ENCODE data around the gene PPP4C. TPM values are rescaled to one million over a fixed set of nuclear protein-coding genes. Genes with fewer than 3 reads are reported as not detected.

PPP4C gene
- total and polyA plus RNA-seq, 3 donors from 2014 or later, result 82.1 to 154 (median 109) TPM

DNA sequence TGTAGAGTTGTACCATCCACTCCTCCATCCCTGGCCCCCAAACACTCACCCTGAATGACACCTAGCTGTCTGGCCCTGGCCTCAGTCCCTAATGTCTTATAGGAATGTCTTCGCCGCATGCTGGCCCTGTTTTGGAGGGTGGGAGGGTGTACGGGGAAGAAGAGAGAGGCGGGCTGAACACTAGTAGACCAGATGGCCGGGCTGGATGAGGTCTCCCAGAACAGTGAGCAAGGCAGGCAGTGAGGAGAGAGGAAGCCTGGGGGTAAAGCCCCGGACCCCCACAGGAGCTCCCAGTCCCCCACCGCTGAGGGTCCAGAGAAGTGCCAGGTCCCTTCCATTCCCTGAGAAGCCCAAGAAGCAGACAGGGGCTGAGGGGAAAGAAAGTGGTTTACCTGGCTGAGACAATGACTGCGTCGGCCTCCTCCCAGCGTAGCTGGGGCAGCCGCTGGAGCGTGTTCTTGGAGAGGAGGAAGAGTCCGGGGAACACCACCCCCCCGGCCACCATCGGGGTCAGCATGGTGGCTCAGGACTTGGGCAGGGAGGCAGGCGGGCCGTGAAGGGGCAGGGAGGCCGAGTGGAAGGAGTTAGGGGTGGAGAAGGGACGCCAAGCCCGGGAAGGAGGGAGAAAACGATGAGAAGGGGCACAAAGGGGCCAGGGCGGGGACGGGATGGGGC is 45.6 kb upstream of the PPP4C start:
- WGBS, 2 donors, result 53 to 58% methylated on average over 20 to 23 of the region's 23 CpGs
- no peak for DNase-seq
- H3K4me3 ChIP-seq, result no peak overlapping the region
- TF ChIP-seq POLR2A (IDR thresholded peaks at IDR 0.05), result no peak
- TF ChIP-seq, protein P1, sequence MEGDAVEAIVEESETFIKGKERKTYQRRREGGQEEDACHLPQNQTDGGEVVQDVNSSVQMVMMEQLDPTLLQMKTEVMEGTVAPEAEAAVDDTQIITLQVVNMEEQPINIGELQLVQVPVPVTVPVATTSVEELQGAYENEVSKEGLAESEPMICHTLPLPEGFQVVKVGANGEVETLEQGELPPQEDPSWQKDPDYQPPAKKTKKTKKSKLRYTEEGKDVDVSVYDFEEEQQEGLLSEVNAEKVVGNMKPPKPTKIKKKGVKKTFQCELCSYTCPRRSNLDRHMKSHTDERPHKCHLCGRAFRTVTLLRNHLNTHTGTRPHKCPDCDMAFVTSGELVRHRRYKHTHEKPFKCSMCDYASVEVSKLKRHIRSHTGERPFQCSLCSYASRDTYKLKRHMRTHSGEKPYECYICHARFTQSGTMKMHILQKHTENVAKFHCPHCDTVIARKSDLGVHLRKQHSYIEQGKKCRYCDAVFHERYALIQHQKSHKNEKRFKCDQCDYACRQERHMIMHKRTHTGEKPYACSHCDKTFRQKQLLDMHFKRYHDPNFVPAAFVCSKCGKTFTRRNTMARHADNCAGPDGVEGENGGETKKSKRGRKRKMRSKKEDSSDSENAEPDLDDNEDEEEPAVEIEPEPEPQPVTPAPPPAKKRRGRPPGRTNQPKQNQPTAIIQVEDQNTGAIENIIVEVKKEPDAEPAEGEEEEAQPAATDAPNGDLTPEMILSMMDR (IDR thresholded peaks at IDR 0.05), result no peak
- intact Hi-C loops (cut with DNase I; ENCODE audit: low total_unique reads), result no loop called here
- H3K27ac ChIP-seq, result no peak overlapping the region
- H3K27me3 ChIP-seq, result no peaks in the 10 kb centered on the region
- H3K36me3 ChIP-seq (ENCODE audit: low read depth, missing control alignments), result no peaks in the 10 kb centered on the region
- no peaks in the 10 kb centered on the region for H3K9me3 ChIP-seq
- H3K4me1 ChIP-seq, result peaks cover 9% of the 10 kb centered on the region

DNA sequence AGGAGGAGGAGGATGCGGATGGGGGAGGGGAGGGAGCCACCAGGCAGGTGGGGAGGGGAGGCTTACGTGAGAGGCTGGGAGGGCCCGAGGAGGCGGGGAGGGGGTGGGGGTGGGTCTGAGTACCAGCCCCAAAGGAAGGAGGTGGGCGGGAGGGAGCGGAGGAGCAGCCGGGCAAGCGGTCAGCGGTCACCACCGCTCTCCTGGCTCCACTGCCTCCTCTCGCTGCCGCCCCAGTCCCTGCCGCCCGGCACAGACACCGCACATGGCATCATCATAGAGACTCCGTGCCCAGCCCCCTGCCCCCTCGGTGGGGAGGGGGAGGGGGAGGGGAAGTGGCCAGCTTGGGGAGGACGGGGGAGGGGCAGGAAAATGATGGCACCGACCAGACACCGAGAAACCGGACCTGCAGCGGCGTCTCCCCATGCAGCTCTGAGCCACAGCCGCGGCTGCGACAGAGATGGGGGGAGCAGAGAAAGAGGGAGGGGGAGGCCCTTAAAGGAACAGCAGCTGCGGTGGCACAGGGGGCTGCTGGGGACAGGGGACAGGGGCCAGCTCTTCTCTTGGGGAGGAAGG is 44.9 kb upstream of the PPP4C start, which contains the start of gene TLCD3B:
Gene TLCD3B (minus strand): TSS at position 431 of the 573 bp plus-strand sequence. CDS start 744 bp downstream, outside the sequence.
- DNase-seq, result no peak
- intact Hi-C loops (cut with DNase I; ENCODE audit: low total_unique reads), result no loop called here
- no peak within 1 kb of the TSS for H3K27ac ChIP-seq
- H3K36me3 ChIP-seq (ENCODE audit: low read depth, missing control alignments), result no peaks in the 10 kb centered on the region
- TF ChIP-seq POLR2A (IDR thresholded peaks at IDR 0.05), result no peak
- TF ChIP-seq, protein P1 (IDR thresholded peaks at IDR 0.05), result no peak
- H3K27me3 ChIP-seq, result no peaks in the 10 kb centered on the region
- H3K4me1 ChIP-seq, result peaks cover 9% of the 10 kb centered on the region
- 15 to 23% methylated on average over 13 to 27 of the region's 27 CpGs for WGBS, 2 donors
- no peaks in the 10 kb centered on the region for H3K9me3 ChIP-seq
- no peak within 1 kb of the TSS for H3K4me3 ChIP-seq

DNA sequence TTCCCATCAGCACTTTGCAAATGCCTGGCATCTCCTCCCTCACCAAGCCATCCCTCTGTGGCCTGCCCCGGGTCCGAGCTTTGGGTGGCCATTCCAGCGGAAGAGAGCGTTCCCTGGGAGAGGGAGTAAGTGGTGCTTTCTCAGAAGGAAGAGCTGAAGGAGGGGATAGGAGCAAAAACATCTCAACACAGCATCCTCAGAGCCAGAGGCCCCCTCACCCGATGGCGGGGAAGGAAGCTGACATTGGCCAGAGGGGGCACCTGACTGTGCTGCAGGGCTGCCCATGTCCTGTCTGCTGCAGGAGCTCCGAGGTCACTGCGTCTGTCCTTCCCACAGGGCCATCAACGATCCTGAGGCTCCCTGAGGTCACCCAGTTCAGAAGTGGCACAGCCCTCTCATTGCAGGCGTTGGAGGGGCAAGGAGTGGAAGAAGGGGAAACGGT is 44.3 kb upstream of the PPP4C start:
- DNase-seq, result no peak
- H3K9me3 ChIP-seq, result no peaks in the 10 kb centered on the region
- H3K36me3 ChIP-seq (ENCODE audit: low read depth, missing control alignments), result no peaks in the 10 kb centered on the region
- no peak overlapping the region for H3K27ac ChIP-seq
- WGBS, 2 donors, result 35 to 37% methylated on average over 11 of the region's 11 CpGs
- H3K27me3 ChIP-seq, result no peaks in the 10 kb centered on the region
- no peak for TF ChIP-seq POLR2A (IDR thresholded peaks at IDR 0.05)
- TF ChIP-seq, protein P1 (IDR thresholded peaks at IDR 0.05), result no peak
- no peak overlapping the region for H3K4me3 ChIP-seq
- H3K4me1 ChIP-seq, result peaks cover 9% of the 10 kb centered on the region
- intact Hi-C loops (cut with DNase I; ENCODE audit: low total_unique reads), result no loop called here

DNA sequence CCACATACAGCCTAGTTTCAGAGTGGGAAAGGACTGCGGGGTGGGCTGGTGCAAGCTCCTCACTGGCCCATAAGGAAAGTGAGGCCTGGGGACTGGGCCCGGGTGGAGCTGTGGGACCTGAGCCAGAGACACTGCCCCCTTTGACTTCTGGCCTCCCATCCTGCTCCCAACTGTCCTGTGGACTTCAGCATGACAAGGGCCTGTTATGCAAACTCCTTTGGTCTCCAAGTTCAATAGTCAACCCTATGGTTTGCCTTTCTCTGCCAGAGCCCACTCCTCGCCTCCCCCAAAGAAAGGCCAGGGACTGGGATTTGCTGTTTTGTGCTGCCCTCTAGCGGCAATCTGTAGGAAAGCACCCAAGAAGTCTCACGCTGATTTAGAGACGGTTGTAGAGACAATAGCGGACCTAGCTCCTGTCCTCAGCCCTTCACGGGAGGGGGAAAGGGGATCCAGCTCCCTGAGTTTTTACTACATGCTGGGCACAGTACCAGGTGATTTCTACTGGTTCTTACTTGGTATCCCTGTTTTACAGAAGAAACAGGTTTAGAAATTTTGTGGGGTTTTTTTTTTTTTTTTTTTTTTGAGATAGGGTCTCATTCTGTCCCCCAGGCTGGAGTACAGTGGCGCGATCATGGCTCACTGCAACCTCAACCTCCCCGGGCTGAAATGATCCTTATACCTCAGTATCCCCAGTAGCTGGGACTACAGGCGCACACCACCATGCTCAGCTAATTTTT is 43.5 kb upstream of the PPP4C start:
- no peaks in the 10 kb centered on the region for H3K27me3 ChIP-seq
- peak; percentile 76 for DNase-seq
- H3K27ac ChIP-seq, result no peak overlapping the region
- no peaks in the 10 kb centered on the region for H3K9me3 ChIP-seq
- H3K4me3 ChIP-seq, result no peak overlapping the region
- TF ChIP-seq, protein P1 (IDR thresholded peaks at IDR 0.05), result peak; percentile 27 to 85 (median 70)
- TF ChIP-seq POLR2A (IDR thresholded peaks at IDR 0.05), result no peak
- H3K4me1 ChIP-seq, result peaks cover 9% of the 10 kb centered on the region
- 29% methylated on average over 12 of the region's 12 CpGs for WGBS, 2 donors
- intact Hi-C loops (cut with DNase I; ENCODE audit: low total_unique reads), result no loop called here
- H3K36me3 ChIP-seq (ENCODE audit: low read depth, missing control alignments), result no peaks in the 10 kb centered on the region
